Skin of body (tissue), 2 donors: ENCODE data around the gene LAPTM5. TPM values are rescaled to one million over a fixed set of nuclear protein-coding genes. Genes with fewer than 3 reads are reported as not detected.
A peak's percentile ranks its signal among the peaks of the same experiment; 100 is the strongest.

ENCODE experiments used
- DNase-seq: peaks from one replicate; lab custom pipeline; 2025; lab: John Stamatoyannopoulos, UW
- total RNA-seq: library from RNA; depleted of rRNA; stranded (reverse); fragments of >200 nt; gene quantifications from one replicate; pipeline ENCODE4 v1.2.3, GENCODE V29; 2014

The LAPTM5 gene
- total RNA-seq, 1 donor from 2014 or later = 16.8 TPM

DNA sequence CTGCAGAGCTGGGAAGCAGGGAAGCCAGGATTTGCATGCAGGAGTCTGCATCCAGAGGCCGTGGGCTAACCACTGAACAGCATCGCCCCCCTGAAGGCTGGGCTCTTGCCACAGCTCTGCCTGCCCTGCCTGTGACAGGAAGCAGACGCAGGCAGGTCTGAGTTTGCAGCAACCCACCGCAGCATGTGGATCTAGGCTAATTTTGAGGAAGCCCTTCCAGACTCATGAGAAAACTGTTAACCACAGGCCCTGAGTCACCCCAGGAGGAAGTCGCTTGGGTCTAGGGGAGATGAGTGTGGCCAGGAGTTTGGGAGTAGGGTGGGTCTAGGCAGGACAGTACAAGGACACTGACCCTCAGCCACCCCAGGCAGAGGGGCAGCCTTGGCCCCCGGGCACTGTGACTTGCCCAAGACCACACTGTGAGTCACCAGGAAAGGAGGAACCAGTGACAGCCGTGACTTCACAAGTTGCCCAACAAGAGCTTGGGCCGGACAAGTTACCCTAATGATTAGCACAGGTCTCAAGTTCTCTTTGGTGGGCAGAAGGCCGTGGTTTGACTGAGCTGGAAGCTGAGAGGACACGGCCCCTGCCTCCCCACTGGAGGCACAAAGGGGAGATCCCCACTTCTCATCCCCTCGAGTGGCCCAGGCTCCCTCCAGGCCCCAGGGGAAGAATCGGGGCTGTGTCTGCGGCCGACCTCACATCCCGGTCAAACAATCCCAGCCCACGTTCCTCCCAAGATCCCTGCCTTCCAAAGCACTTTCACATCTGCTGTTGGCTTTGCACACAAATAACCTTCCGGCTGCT lies 826 bp downstream of the LAPTM5 start:
- DNase-seq = peak; percentile 21

DNA sequence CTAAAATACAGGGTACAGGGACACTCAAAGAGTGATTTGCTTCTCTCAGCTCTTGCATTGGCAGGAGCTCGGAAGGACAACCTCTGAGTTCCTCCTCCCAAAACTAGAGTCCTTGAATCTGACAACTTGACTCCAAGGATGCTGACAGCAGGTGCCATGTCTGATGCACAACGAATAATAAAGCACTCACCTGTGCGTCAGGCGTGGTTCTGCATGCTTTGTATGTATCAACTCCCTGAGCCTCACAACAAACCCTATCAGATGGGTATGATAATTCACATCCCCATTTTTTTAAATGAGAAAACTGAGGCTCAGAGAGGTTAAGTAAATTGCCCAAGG lies 1.4 kb downstream of the LAPTM5 start:
- no peak for DNase-seq

DNA sequence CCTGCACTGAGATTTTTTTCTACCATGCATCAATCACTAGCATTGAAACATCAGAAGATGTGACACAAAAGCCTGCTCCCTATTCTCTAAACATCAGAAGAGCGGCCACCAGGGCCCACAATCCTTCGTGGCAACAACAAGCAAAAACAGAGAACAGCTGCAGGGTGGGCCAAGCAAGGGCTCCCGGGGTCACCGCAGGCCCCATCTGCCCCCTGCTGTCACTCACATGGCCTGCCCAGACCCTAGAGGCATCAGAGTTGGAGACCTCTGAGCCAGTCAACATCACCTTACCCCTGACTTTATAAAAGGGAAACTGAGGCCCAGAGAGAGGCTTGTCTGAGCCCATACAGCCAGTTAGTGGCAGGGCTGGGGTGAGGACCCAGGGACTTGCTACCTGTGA lies 1.8 kb downstream of the LAPTM5 start:
- DNase-seq = no peak

DNA sequence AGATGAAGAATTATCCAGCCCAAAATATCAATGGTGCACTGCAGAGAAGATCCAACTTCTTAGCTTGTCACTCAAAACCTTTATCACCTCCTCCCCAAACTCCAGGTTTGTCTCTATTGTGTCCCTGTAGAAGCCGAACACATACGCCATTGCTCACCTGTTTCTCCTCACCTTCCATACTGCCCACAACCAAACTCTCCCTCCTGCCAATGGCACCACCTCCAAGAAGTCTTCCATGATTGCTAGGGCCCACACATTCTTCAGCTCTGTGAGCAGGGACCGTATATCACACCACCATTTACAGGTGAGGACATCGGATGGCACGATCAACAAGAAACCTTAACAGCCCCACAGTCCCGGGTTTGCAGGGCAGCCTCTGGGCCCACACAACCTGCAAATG lies 2.2 kb downstream of the LAPTM5 start:
- no peak for DNase-seq

DNA sequence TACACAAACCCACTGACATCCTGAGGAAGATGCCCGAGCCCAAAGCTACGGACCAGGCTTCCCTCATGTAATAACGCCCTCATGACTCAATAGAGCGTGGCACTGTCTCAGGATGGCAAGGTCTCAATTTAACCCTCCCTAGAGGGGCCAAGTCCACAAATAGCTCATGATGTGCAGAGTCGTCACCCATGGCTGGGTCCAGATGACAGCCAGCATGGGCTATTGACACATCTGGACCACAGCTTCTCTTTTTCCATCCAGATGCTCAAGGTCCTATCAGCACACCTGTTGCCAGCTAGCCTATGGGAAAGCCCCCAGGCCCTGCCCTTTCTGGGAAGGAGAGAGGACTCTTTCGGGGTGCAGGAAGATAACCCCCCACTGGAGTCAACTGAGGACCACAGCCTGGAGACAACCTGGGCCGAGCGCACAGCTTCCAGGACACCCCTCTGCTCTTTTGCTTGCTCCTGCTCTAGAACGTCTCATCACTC lies 2.8 kb downstream of the LAPTM5 start:
- no peak for DNase-seq

DNA sequence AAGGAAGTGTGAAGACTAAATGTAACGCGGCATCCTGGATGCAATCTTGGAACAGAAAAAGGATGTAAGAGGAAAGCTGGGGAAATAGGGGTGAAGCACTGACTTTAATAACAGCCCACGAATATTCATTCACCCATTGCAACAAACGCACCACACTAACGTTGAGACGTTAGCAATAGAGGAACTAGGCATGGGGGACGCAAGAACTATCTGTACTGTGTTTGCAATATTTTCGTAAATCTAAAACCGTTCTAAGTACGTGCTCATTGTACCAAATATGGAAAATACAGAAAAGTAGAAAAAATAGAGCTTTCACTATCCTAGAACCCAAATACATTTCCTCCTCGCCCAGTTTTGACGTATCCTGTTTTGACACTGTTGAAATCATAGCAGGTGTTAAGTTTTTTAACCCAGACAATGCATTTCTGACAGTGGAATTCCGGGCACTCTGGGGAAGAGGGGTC lies 3.9 kb downstream of the LAPTM5 start:
- DNase-seq = no peak

- no peak for DNase-seq
Measured at GRCh38 chr1:30753118-30753517, 4.5 kb downstream of the LAPTM5 start.

- no peak for DNase-seq
Measured at GRCh38 chr1:30752651-30752908, 5.0 kb downstream of the LAPTM5 start.

DNA sequence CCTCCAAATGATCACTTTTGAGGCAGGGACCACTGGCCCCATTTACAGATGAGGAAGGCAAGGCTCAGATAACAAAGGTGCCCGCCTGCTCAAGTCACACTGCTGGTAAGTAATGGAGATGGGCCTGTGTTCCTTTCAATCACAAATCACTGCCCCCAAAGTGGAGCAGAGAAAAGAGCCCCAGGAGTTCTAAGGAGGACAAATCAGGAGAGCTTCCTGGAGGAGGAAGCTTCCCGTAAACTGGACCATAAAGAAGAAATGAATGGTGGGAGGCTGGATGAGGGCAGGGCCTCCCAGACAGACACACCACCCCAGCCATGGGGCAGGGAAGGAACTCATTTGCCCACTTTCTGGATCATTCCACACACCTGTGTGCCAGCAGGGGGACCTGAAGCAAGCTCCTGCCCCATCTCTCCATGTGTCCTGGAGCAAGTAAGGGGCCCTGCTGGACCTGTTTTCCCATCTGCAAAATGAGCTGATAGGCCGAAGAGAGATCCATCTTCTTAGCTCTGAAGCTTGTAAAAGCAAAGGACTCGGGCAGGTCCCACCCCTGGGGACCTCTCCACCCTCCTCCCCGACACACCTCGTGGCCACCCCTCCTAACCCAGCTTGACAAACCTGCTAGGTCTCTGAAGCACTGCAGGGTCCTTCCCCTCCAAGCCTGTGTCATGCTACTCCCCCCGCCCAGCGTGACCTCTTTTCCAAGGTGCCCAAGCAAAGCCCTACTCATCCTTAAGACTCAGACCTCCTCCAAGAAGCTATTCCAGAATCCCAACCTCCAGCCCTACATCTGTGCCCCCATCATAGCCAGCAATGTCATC lies 5.5 kb downstream of the LAPTM5 start:
- no peak for DNase-seq

- DNase-seq = no peak
Measured at GRCh38 chr1:30750731-30751291, 6.8 kb downstream of the LAPTM5 start.

DNA sequence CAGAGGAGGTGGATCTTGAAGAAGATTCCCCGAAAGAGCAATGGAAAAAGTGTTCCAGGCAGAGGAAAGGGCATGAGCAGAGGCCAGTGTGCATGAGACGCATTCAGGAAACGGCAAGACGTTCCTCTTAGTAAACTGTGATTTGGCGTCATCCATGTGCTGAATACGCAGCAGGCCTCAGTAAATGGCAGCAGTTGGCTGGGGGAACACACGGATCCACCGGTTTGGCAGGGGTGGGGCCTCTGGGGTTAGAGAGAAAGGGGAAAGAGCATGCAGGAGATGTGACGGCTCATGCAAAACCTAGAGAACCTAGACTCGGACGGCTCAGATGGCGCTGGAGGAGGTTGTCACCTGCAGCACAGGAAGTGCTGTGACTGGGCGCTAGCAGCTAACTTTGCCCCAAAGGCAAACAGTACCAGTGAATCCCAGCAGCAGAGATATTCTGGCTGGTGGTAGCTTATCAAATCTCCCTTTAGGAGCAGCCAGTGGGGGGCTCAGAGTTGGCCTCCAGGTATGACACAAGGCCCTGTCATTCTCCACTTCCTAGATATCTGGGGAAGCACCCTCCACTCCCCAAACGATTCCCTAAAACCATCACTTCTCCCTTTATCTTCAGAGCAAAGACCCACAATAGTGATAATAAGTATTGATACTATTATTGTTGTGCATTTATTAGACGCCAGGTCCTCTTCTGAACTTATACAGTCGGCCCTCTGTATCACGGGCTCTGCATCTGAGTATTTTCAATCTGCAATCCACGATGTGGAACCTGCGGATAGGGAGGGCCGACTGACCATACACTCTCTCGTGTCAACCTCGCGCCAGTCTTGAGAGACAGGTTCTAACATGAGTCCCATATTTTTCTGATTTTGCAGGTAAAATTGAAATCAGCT lies 7.6 kb downstream of the LAPTM5 start:
- DNase-seq = no peak

GRCh38 chr1:30748699-30749401 lies 8.7 kb downstream of the LAPTM5 start:
- no peak for DNase-seq

- DNase-seq = no peak
Measured at GRCh38 chr1:30748098-30748698, 9.4 kb downstream of the LAPTM5 start.

- DNase-seq = no peak
Measured at GRCh38 chr1:30747033-30748008, 10.3 kb downstream of the LAPTM5 start.

- no peak for DNase-seq
Measured at GRCh38 chr1:30746212-30747032, 11.2 kb downstream of the LAPTM5 start.

GRCh38 chr1:30745834-30746208 lies 11.8 kb downstream of the LAPTM5 start:
- DNase-seq = no peak

- DNase-seq = no peak
Measured at GRCh38 chr1:30745156-30745833, 12.3 kb downstream of the LAPTM5 start.
